ENCODE data around the gene BRPF3. TPM values are rescaled to one million over a fixed set of nuclear protein-coding genes. Genes with fewer than 3 reads are reported as not detected.

Gene BRPF3
- total RNA-seq, 4 donors from 2014 or later, result 14.9 to 35.5 (median 28.2) TPM

DNA sequence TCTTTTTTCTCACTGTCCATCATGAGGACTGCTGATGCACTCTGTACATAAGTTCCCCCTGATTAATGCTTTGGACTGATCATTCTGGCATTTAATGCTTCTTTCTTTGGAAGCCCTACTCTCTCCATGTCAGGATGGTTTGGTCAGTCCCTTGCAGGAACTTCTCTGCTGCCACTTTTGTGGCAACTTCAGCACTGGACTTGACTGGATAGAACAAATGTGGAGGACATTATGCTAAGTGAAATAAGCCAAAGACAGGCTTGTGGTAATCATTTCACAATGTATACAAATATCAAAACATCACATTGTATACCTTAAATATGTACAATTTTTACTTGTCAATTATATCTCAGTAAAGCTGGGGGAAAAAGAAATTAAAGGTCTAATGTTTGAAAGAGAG, 12.2 kb upstream of the BRPF3 start:
- no peak for ATAC-seq
- Histone ChIP-seq H3K36me3 (no peaks in the 10 kb centered on the region), H3K9me3 (no peaks in the 10 kb centered on the region), H3K27me3 (no peaks in the 10 kb centered on the region), H3K27ac (no peak overlapping the region), H3K4me3 (no peak overlapping the region), H3K4me1 (no peaks in the 10 kb centered on the region)
- TF ChIP-seq, protein P1, sequence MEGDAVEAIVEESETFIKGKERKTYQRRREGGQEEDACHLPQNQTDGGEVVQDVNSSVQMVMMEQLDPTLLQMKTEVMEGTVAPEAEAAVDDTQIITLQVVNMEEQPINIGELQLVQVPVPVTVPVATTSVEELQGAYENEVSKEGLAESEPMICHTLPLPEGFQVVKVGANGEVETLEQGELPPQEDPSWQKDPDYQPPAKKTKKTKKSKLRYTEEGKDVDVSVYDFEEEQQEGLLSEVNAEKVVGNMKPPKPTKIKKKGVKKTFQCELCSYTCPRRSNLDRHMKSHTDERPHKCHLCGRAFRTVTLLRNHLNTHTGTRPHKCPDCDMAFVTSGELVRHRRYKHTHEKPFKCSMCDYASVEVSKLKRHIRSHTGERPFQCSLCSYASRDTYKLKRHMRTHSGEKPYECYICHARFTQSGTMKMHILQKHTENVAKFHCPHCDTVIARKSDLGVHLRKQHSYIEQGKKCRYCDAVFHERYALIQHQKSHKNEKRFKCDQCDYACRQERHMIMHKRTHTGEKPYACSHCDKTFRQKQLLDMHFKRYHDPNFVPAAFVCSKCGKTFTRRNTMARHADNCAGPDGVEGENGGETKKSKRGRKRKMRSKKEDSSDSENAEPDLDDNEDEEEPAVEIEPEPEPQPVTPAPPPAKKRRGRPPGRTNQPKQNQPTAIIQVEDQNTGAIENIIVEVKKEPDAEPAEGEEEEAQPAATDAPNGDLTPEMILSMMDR (IDR thresholded peaks at IDR 0.05 in 4 of 5, conservative IDR thresholded peaks at IDR 0.05 in 1 of 5), result no peak
- no peak for TF ChIP-seq POLR2A (IDR thresholded peaks at IDR 0.05)
- no peak for DNase-seq
- intact Hi-C loops (cut with DNase I; ENCODE audit: low total_unique reads) (no loop called here), in situ Hi-C loops (cut with MboI; ENCODE audit: low sequenced_read_pairs in 4 of 4) (loop anchor here in 1 of 4 donors (10.0 kb wide), 1 partner anchor 50 kb away; the partner anchor contains the start of gene MAPK13)

DNA sequence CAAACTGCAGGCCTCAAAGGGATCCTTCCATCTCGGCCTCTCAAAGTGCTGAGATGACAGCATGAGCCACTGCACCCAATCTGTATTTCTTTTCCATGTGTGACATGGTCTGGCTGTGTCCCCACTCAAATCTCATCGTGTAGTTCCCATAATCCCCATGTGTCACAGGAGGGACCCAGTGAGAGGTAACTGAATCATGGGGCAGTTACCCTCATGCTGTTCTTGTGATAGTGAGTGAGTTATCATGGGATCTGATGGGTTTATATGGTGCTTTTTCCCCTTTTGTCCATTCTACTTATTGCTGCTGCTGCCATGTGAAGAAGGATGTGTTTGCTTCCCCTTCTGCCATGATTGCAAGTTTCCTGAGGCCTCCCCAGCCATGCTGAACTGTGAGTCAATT, 10.3 kb upstream of the BRPF3 start:
- TF ChIP-seq, protein P1 (IDR thresholded peaks at IDR 0.05 in 4 of 5, conservative IDR thresholded peaks at IDR 0.05 in 1 of 5), result no peak
- intact Hi-C loops (cut with DNase I; ENCODE audit: low total_unique reads), result no loop called here
- no peak overlapping the region for H3K27ac ChIP-seq
- H3K9me3 ChIP-seq, result no peaks in the 10 kb centered on the region
- no peaks in the 10 kb centered on the region for H3K27me3 ChIP-seq
- in situ Hi-C loops (cut with MboI; ENCODE audit: low sequenced_read_pairs in 4 of 4), result loop anchor here in 1 of 4 donors (10.0 kb wide), 1 partner anchor 51 kb away; the partner anchor contains the start of gene MAPK13
- no peak overlapping the region for H3K4me3 ChIP-seq
- ATAC-seq (no peak), DNase-seq (no peak)
- no peaks in the 10 kb centered on the region for H3K36me3 ChIP-seq
- no peaks in the 10 kb centered on the region for H3K4me1 ChIP-seq

DNA sequence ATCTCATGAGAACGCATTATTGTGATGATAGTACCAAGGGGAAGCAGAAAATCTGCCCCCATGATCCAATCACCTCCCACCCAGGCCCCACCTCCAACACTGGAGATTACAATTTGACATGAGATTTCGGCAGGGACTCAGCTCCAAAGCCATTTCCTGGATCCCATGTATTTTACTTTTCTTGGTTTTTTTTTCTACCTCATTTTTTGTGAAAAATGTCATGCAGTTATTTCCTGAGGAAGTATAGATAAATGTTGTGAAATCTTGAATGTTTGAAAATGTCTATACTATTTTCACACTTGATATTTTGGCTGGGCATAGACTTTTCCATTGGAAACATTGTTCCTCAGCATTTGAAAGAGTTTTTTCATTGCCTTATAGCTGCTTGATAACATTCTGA, 9.1 kb upstream of the BRPF3 start:
- Histone ChIP-seq H3K4me3 (no peak overlapping the region), H3K4me1 (no peaks in the 10 kb centered on the region), H3K36me3 (no peaks in the 10 kb centered on the region), H3K9me3 (no peaks in the 10 kb centered on the region), H3K27ac (no peak overlapping the region), H3K27me3 (no peaks in the 10 kb centered on the region)
- no peak for ATAC-seq
- in situ Hi-C loops (cut with MboI; ENCODE audit: low sequenced_read_pairs in 4 of 4) (loop anchor here in 1 of 4 donors (10.0 kb wide), 1 partner anchor 53 kb away; the partner anchor contains the start of gene MAPK13), intact Hi-C loops (cut with DNase I; ENCODE audit: low total_unique reads) (no loop called here)
- TF ChIP-seq, protein P1 (IDR thresholded peaks at IDR 0.05 in 4 of 5, conservative IDR thresholded peaks at IDR 0.05 in 1 of 5), result no peak
- TF ChIP-seq POLR2A (IDR thresholded peaks at IDR 0.05), result no peak
- DNase-seq, result no peak

DNA sequence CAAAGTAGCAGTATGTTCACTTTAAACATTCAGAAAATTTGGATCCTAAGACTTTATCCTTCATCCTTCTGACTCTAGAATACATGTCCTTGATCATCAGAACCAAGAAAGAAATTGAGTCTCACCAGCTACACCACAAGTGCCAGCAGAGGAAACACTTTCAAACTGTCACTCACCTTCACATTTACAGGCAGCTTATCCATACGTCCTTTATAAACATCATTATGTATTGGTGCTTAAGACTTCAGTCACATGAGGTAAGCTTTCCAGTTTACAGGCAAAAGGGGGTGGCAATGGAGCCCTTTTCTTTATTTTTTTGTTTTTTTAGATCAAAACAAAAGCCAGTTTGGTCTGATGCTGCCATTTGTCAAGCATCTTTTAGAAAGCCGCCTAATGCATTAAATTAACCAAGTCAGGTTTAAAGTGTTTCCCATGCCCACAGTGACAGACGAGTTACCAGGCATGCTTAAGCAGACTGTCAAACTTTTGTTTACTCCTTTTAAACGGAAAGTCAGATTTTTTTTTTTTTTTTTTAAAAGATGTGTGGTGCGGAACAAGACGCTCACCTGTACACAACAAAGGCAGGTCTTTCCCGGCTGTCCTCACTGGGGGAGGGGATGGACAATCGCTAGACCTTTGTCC, 952 bp upstream of the BRPF3 start:
- Histone ChIP-seq H3K4me3 (peak overlapping the region; percentile 68 to 81 (median 72)), H3K27me3 (no peaks in the 10 kb centered on the region), H3K4me1 (peaks cover 5 to 18% of the 10 kb centered on the region in 2 donors), H3K27ac (peak overlapping the region; percentile 89 to 98 (median 95)), H3K9me3 (no peaks in the 10 kb centered on the region), H3K36me3 (peaks cover 0 to 3% of the 10 kb centered on the region in 2 donors)
- ATAC-seq (peak in 1 of 2 donors; percentile 4), DNase-seq (no peak)
- no peak for TF ChIP-seq POLR2A (IDR thresholded peaks at IDR 0.05)
- TF ChIP-seq, protein P1 (IDR thresholded peaks at IDR 0.05 in 4 of 5, conservative IDR thresholded peaks at IDR 0.05 in 1 of 5), result no peak
- in situ Hi-C loops (cut with MboI; ENCODE audit: low sequenced_read_pairs in 4 of 4), result loop anchor here in 3 of 4 donors (10.0 kb wide), 3 partner anchors 71 to 171 kb away; partner anchors contain the start of genes MAPK14 (in 2 of the 3) and SLC26A8 (in 2 of the 3)
- intact Hi-C loops (cut with DNase I; ENCODE audit: low total_unique reads), result loop anchor here (1.0 kb wide), 1 partner anchor 72 kb away; no protein-coding TSS in a partner anchor

Data from gastrocnemius medialis (tissue), 4 donors.